ENCODE measurements around the gene FCER2. TPM values are rescaled to one million over a fixed set of nuclear protein-coding genes. Genes with fewer than 3 reads are reported as not detected.

The FCER2 gene
- polyA plus RNA-seq, 2 of the 4 experiments (the other 2 are of a cell fraction), result not detected

- H3K9me3 ChIP-seq, result no peaks in the 10 kb centered on the region
- DNase-seq (ENCODE audit: low read depth in 1 of 2, low spot score in 1 of 2) (no peak), FAIRE-seq (no peak), ATAC-seq (no peak)
- no peak overlapping the region for H3K4me3 ChIP-seq
- H3K27ac ChIP-seq, result no peak overlapping the region
- no peak for TF ChIP-seq SMC3 (IDR thresholded peaks at IDR 0.05)
- no peak for TF ChIP-seq NR3C1 (IDR thresholded peaks at IDR 0.05)
- TF ChIP-seq GATA3 (IDR thresholded peaks at IDR 0.05; ENCODE audit: borderline replicate concordance), result no peak
- no peak for TF ChIP-seq SREBF2 (IDR thresholded peaks at IDR 0.05)
- TF ChIP-seq MYC (IDR thresholded peaks at IDR 0.05; ENCODE audit: borderline replicate concordance, low read length), result no peak
- no peak for TF ChIP-seq BCL3 (IDR thresholded peaks at IDR 0.05)
- TF ChIP-seq EHF (CRISPR knock-in tag; IDR thresholded peaks at IDR 0.05), result no peak
- no peak for TF ChIP-seq RAD21 (conservative IDR thresholded peaks at IDR 0.05 in 1 of 2, IDR thresholded peaks at IDR 0.05 in 1 of 2)
- no peak for TF ChIP-seq POLR2A (IDR thresholded peaks at IDR 0.05; ENCODE audit: low read length)
- TF ChIP-seq ATOH8 (CRISPR knock-in tag; IDR thresholded peaks at IDR 0.05; ENCODE audit: low read depth), result no peak
- TF ChIP-seq FOSB (CRISPR knock-in tag; IDR thresholded peaks at IDR 0.05), result no peak
- TF ChIP-seq ZSCAN20 (CRISPR knock-in tag; IDR thresholded peaks at IDR 0.05), result no peak
- no peak for TF ChIP-seq RNF2 (IDR thresholded peaks at IDR 0.05; ENCODE audit: borderline replicate concordance, low read depth)
- TF ChIP-seq HOXB13 (CRISPR knock-in tag; IDR thresholded peaks at IDR 0.05; ENCODE audit: low read depth), result no peak
- TF ChIP-seq KDM5A (IDR thresholded peaks at IDR 0.05), result no peak
- TF ChIP-seq HEYL (CRISPR knock-in tag; IDR thresholded peaks at IDR 0.05), result no peak
- TF ChIP-seq JUNB (IDR thresholded peaks at IDR 0.05), result no peak
- TF ChIP-seq CBX8 (IDR thresholded peaks at IDR 0.05), result no peak
- 57% methylated on average over 10 of the region's 11 CpGs for WGBS (ENCODE audit: missing lambda C conversion rate)
- H3K4me2 ChIP-seq, result no peak overlapping the region
- ChIA-PET POLR2A (no interaction called here), CTCF (no interaction called here)
- H3K4me1 ChIP-seq, result no peaks in the 10 kb centered on the region
Observed at GRCh38 chr19:7742991-7743390, 41.1 kb upstream of the FCER2 start.

- TF ChIP-seq RCOR1 (IDR thresholded peaks at IDR 0.05; ENCODE audit: low read depth, low read length) (no peak), NFE2L2 (conservative IDR thresholded peaks at IDR 0.05; ENCODE audit: low read length) (no peak), TP53 (CRISPR knock-in tag; IDR thresholded peaks at IDR 0.05) (no peak), BCL3 (IDR thresholded peaks at IDR 0.05) (no peak), RAD21 (conservative IDR thresholded peaks at IDR 0.05 in 1 of 2, IDR thresholded peaks at IDR 0.05 in 1 of 2) (no peak), HMGXB4 (CRISPR knock-in tag; IDR thresholded peaks at IDR 0.05; ENCODE audit: borderline replicate concordance) (no peak), MYC (IDR thresholded peaks at IDR 0.05; ENCODE audit: borderline replicate concordance, low read length) (no peak), CBX2 (IDR thresholded peaks at IDR 0.05; ENCODE audit: borderline replicate concordance, low read depth) (no peak), HOXB13 (CRISPR knock-in tag; IDR thresholded peaks at IDR 0.05; ENCODE audit: low read depth) (no peak), FOSL2 (IDR thresholded peaks at IDR 0.05) (no peak), FOSL2 (CRISPR knock-in tag; IDR thresholded peaks at IDR 0.05) (no peak)
- ATAC-seq (no peak), FAIRE-seq (no peak), DNase-seq (ENCODE audit: low read depth in 1 of 2, low spot score in 1 of 2) (no peak)
- WGBS (ENCODE audit: missing lambda C conversion rate), result 23% methylated on average over 2 of the region's 2 CpGs
- Histone ChIP-seq H3K9me3 (no peaks in the 10 kb centered on the region), H3K4me1 (no peaks in the 10 kb centered on the region), H3K27ac (no peak overlapping the region), H3K4me2 (no peak overlapping the region), H3K4me3 (no peak overlapping the region)
- ChIA-PET CTCF (no interaction called here), POLR2A (no interaction called here)
Observed at GRCh38 chr19:7742575-7742974, 40.6 kb upstream of the FCER2 start.
